Hepatocyte (in vitro differentiated cells): Measurements from ENCODE around the gene ETV6. TPM values are rescaled to one million over a fixed set of nuclear protein-coding genes. Genes with fewer than 3 reads are reported as not detected.
A peak's percentile ranks its signal among the peaks of the same experiment; 100 is the strongest.

Source experiments
- DNase-seq: peaks from one replicate; pipeline ENCODE4 v3.0.0-alpha.2; 2016; ENCODE audit warnings: low spot score
- H2AFZ ChIP-seq: fragments of 200-600 bp; sonication (generic); 2 replicates; pipeline ENCODE4 v1.6.0; 2016; ENCODE audit warnings: antibody characterized with exemption, mild to moderate bottlenecking
- H3K27ac ChIP-seq: fragments of 200-600 bp; sonication (generic); 2 replicates; pipeline ENCODE4 v1.5.1; 2016; ENCODE audit warnings: mild to moderate bottlenecking
- H3K27me3 ChIP-seq: fragments of 200-600 bp; sonication (generic); 2 replicates; pipeline ENCODE4 v1.6.1; 2016
- H3K36me3 ChIP-seq: fragments of 200-600 bp; sonication (generic); replicated peaks from 2 replicates; pipeline ENCODE4 v1.5.1; 2016; ENCODE audit warnings: low read depth; ENCODE audit not compliant: insufficient read depth
- H3K4me1 ChIP-seq: fragments of 200-600 bp; sonication (generic); 2 replicates; pipeline ENCODE4 v1.5.1; 2016; ENCODE audit warnings: mild to moderate bottlenecking, moderate library complexity; ENCODE audit not compliant: insufficient read depth
- H3K4me2 ChIP-seq: fragments of 200-600 bp; sonication (generic); 2 replicates; pipeline ENCODE4 v1.6.0; 2016
- H3K4me3 ChIP-seq: fragments of 200-600 bp; sonication (generic); 2 replicates; pipeline ENCODE4 v1.5.1; 2016; ENCODE audit warnings: mild to moderate bottlenecking
- H3K79me2 ChIP-seq: fragments of 200-600 bp; sonication (generic); 2 replicates; pipeline ENCODE4 v1.6.0; 2017; ENCODE audit warnings: mild to moderate bottlenecking
- H3K9me2 ChIP-seq: fragments of 200-600 bp; sonication (generic); replicated peaks from 2 replicates; pipeline ENCODE4 v1.6.0; 2017; ENCODE audit warnings: mild to moderate bottlenecking; ENCODE audit not compliant: insufficient read depth
- H3K9me3 ChIP-seq: fragments of 200-600 bp; sonication (generic); 2 replicates; pipeline ENCODE4 v1.5.1; 2016; ENCODE audit warnings: low read depth, mild to moderate bottlenecking
- H4K20me1 ChIP-seq: fragments of 200-600 bp; sonication (generic); 2 replicates; pipeline ENCODE4 v1.6.0; 2016; ENCODE audit warnings: mild to moderate bottlenecking; ENCODE audit not compliant: insufficient read depth, poor library complexity, severe bottlenecking
- CTCF ChIP-seq: fragments of 200-600 bp; sonication (generic); IDR thresholded peaks from 2 replicates; pipeline ENCODE4 v1.5.1; 2016; ENCODE audit warnings: antibody characterized with exemption, mild to moderate bottlenecking; ENCODE audit not compliant: poor library complexity
- EZH2 ChIP-seq: fragments of 200-600 bp; sonication (generic); IDR thresholded peaks from 2 replicates; pipeline ENCODE4 v1.6.1; 2016; ENCODE audit warnings: antibody characterized with exemption, mild to moderate bottlenecking, borderline replicate concordance
- EZH2phosphoT487 ChIP-seq: fragments of 200-600 bp; sonication (generic); IDR thresholded peaks from one replicate; pipeline ENCODE4 v1.6.1; 2018; ENCODE audit warnings: antibody characterized with exemption, mild to moderate bottlenecking, low read depth, moderate library complexity; ENCODE audit not compliant: unreplicated experiment, severe bottlenecking
- WGBS: methylation state at CpG from one replicate; pipeline ENCODE4 v1.1.6; 2016; ENCODE audit warnings: low lambda C conversion rate; ENCODE audit errors: missing lambda C conversion rate; 5-methylcytosine and 5-hydroxymethylcytosine counted together
- polyA plus RNA-seq: library from polyadenylated mRNA; unstranded; fragments of >200 nt; fragmentation: Nextera tagmentation; extraction: Ambion mirVana; gene quantifications from 2 replicates; pipeline ENCODE4 v1.2.1, GENCODE V29; 2016
- total RNA-seq: library from RNA; depleted of rRNA; stranded (reverse); fragments of >200 nt; gene quantifications from 2 replicates; pipeline ENCODE4 v1.2.3, GENCODE V29; 2014

Gene ETV6
- total and polyA plus RNA-seq, 2 experiments from 2014 or later, result 8.0 to 9.7 TPM

- TF ChIP-seq EZH2phosphoT487, result no peak
- H3K9me2 ChIP-seq, result no peaks in the 10 kb centered on the region
- no peak overlapping the region for H3K4me2 ChIP-seq
- no peak overlapping the region for H2AFZ ChIP-seq
- peaks cover 15% of the 10 kb centered on the region for H3K79me2 ChIP-seq
- H3K4me1 ChIP-seq, result peaks cover 15% of the 10 kb centered on the region
- H3K4me3 ChIP-seq, result no peak overlapping the region
- no peaks in the 10 kb centered on the region for H3K27me3 ChIP-seq
- no peaks in the 10 kb centered on the region for H3K9me3 ChIP-seq
- no peak for DNase-seq
- no peak overlapping the region for H3K27ac ChIP-seq
- no peaks in the 10 kb centered on the region for H4K20me1 ChIP-seq
- no peaks in the 10 kb centered on the region for H3K36me3 ChIP-seq
Measured at GRCh38 chr12:11764837-11765236, 115.4 kb downstream of the ETV6 start.

- no peaks in the 10 kb centered on the region for H3K27me3 ChIP-seq
- no peak overlapping the region for H2AFZ ChIP-seq
- no peaks in the 10 kb centered on the region for H4K20me1 ChIP-seq
- no peaks in the 10 kb centered on the region for H3K36me3 ChIP-seq
- H3K9me3 ChIP-seq, result no peaks in the 10 kb centered on the region
- no peak overlapping the region for H3K4me3 ChIP-seq
- TF ChIP-seq CTCF (no peak), EZH2phosphoT487 (no peak), EZH2 (no peak)
- peaks cover 15% of the 10 kb centered on the region for H3K79me2 ChIP-seq
- H3K4me1 ChIP-seq, result peaks cover 15% of the 10 kb centered on the region
- peak overlapping the region; percentile 71 for H3K27ac ChIP-seq
- DNase-seq, result no peak
- no peaks in the 10 kb centered on the region for H3K9me2 ChIP-seq
- no peak overlapping the region for H3K4me2 ChIP-seq
- WGBS, result 80% methylated on average over 2 of the region's 2 CpGs
Measured at GRCh38 chr12:11765421-11765816, 115.9 kb downstream of the ETV6 start.

- TF ChIP-seq CTCF (no peak), EZH2phosphoT487 (no peak), EZH2 (no peak)
- H4K20me1 ChIP-seq, result no peaks in the 10 kb centered on the region
- H3K4me2 ChIP-seq, result peak overlapping the region; percentile 30
- H3K27ac ChIP-seq, result peak overlapping the region; percentile 71
- H3K9me3 ChIP-seq, result no peaks in the 10 kb centered on the region
- H3K36me3 ChIP-seq, result no peaks in the 10 kb centered on the region
- no peak overlapping the region for H2AFZ ChIP-seq
- H3K27me3 ChIP-seq, result no peaks in the 10 kb centered on the region
- no peak overlapping the region for H3K4me3 ChIP-seq
- 60% methylated on average over 19 of the region's 19 CpGs for WGBS
- H3K79me2 ChIP-seq, result peaks cover 17% of the 10 kb centered on the region
- no peaks in the 10 kb centered on the region for H3K9me2 ChIP-seq
- peaks cover 15% of the 10 kb centered on the region for H3K4me1 ChIP-seq
- no peak for DNase-seq
Measured at GRCh38 chr12:11765817-11766794, 116.6 kb downstream of the ETV6 start.

- Histone ChIP-seq H3K9me2 (no peaks in the 10 kb centered on the region), H3K4me3 (no peak overlapping the region), H4K20me1 (no peaks in the 10 kb centered on the region), H3K27ac (peak overlapping the region; percentile 71), H3K79me2 (peaks cover 20% of the 10 kb centered on the region), H3K4me1 (peaks cover 15% of the 10 kb centered on the region), H3K4me2 (peak overlapping the region; percentile 30), H3K27me3 (no peaks in the 10 kb centered on the region), H3K9me3 (no peaks in the 10 kb centered on the region), H3K36me3 (no peaks in the 10 kb centered on the region), H2AFZ (no peak overlapping the region)
- no peak for TF ChIP-seq CTCF
- no peak for TF ChIP-seq EZH2phosphoT487
- no peak for TF ChIP-seq EZH2
- WGBS, result 80% methylated on average over 4 of the region's 4 CpGs
- DNase-seq, result no peak
Measured at GRCh38 chr12:11767029-11767724, 117.7 kb downstream of the ETV6 start.
